H1 (cell line): ENCODE measurements around the gene DENND2C. TPM values are rescaled to one million over a fixed set of nuclear protein-coding genes. Genes with fewer than 3 reads are reported as not detected.

ENCODE experiments used
- KDM4A ChIP-seq: IDR thresholded peaks from one replicate; pipeline ENCODE4 v1.7.1; 2012; ENCODE audit warnings: low read depth, mild to moderate bottlenecking, moderate library complexity, low read length, inconsistent platforms; ENCODE audit not compliant: severe bottlenecking
- polyA plus RNA-seq, 7 experiments: library from polyadenylated mRNA; depleted of rRNA in 3 of 7; stranded (reverse) in 5 of 7; unstranded in 2 of 7; fragments of >200 nt in 5 of 7; fragments of 200-250 nt in 2 of 7; gene quantifications; 1 replicate in 5 of 7; 2 replicates in 1 of 7; 4 replicates in 1 of 7; pipeline versions ENCODE4 v1.2.1 to v1.2.3, GENCODE V29; 2011 to 2013; ENCODE audit warnings: missing spikeins in 2 of 7, mixed read lengths in 2 of 7
- total RNA-seq: library from RNA; stranded (reverse); fragmentation: NEBNext Ultra II Directional; extraction: Animal tissue kit (Norgen Biotek cat#: 25700); gene quantifications from 2 replicates; pipeline ENCODE4 v1.2.1, GENCODE V29; 2021

The DENND2C gene
- total and polyA plus RNA-seq, 2 of the 8 experiments (the other 6 are each of a cell fraction or from before 2014, with no cell fraction given): 1.8 to 5.5 TPM

DNA sequence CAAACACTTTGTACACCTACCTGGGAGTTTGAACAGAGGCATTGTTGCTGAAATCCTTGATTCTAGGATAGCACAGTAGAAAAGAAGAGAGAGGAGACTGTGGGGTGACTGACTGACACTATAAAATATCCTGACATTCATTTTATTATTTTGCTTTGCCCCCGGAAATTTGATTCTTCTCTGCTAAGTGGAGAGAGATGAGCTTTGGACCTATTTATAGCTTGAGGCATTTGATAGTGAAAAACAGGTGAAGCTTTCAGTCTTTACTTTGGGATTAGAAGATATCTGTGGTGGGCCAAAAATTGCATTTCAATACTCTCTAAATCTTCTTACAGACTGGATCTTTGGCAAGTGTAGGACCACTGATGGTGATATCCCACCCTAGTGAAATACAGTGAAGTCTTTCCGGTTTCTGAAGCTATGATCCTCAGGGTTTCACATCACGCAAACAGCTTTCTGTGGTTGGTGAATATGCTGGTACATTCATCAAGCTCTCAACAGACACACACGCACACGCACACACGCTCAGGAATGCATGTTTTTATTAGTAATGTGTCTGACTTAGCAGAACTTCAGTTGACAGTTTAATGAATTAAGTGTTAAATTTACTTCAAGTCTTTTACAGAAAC lies 25.7 kb upstream of the DENND2C start, which contains the start of gene AMPD1 (continued):
- no peak for TF ChIP-seq KDM4A
